Omental fat pad (tissue), 4 donors: Measurements from ENCODE around the gene TM4SF20. TPM values are rescaled to one million over a fixed set of nuclear protein-coding genes. Genes with fewer than 3 reads are reported as not detected.
A peak's percentile ranks its signal among the peaks of the same experiment; 100 is the strongest.

Source experiments
- ATAC-seq: fragments of 150-250 bp; one replicate; pipeline ENCODE4 v1.9.1; 2016; ENCODE audit warnings: mild to moderate bottlenecking, moderate library complexity; ENCODE audit not compliant: low FRiP score
- DNase-seq: peaks from one replicate; pipeline ENCODE4 v3.0.0-alpha.2; 2019; ENCODE audit warnings: low spot score
- CTCF ChIP-seq, 3 donors: fragments of 450-650 bp; IDR thresholded peaks; one replicate each; pipeline ENCODE4 v1.5.1; 2016 to 2017; ENCODE audit warnings: antibody characterized with exemption in 3 of 3, mild to moderate bottlenecking in 3 of 3, moderate library complexity in 2 of 3
- total RNA-seq, 4 donors: library from RNA; depleted of rRNA; stranded (reverse); fragments of >200 nt; gene quantifications; one replicate each; pipeline ENCODE4 v1.1.0, GENCODE V29; 2016

The TM4SF20 gene, protein sequence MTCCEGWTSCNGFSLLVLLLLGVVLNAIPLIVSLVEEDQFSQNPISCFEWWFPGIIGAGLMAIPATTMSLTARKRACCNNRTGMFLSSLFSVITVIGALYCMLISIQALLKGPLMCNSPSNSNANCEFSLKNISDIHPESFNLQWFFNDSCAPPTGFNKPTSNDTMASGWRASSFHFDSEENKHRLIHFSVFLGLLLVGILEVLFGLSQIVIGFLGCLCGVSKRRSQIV
- not detected for total RNA-seq

DNA sequence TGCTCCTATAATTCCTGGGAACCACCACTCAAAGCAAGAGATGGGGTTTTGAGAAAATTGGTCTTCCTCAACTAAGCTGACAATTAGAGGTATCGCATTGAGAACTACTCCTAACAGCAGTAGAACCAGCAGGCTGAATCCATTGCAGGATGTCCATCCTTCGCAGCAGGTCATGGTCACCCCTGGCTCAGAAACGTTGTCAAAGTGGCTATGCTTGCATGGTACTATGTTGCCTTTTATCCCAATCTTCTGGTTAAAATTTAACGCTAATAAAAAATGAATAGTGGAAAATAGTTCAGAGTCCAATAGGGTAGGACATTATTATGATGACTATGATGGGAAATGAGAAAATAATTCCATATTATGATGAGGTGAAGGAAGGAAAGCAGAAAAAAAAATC, at the start of gene TM4SF20:
TSS of gene TM4SF20 (minus strand) at position 212 of the 400 bp plus-strand sequence. CDS start at position 174, 38 bp downstream.
- no peak for ATAC-seq
- no peak for TF ChIP-seq CTCF (IDR thresholded peaks at IDR 0.05)
- no peak for DNase-seq

GRCh38 chr2:227428731-227429285, 49.7 kb upstream of the TM4SF20 start:
- DNase-seq (no peak), ATAC-seq (no peak)
- TF ChIP-seq CTCF (IDR thresholded peaks at IDR 0.05): no peak

GRCh38 chr2:227423656-227424499, 44.8 kb upstream of the TM4SF20 start:
- DNase-seq (no peak), ATAC-seq (no peak)
- TF ChIP-seq CTCF (IDR thresholded peaks at IDR 0.05): no peak

DNA sequence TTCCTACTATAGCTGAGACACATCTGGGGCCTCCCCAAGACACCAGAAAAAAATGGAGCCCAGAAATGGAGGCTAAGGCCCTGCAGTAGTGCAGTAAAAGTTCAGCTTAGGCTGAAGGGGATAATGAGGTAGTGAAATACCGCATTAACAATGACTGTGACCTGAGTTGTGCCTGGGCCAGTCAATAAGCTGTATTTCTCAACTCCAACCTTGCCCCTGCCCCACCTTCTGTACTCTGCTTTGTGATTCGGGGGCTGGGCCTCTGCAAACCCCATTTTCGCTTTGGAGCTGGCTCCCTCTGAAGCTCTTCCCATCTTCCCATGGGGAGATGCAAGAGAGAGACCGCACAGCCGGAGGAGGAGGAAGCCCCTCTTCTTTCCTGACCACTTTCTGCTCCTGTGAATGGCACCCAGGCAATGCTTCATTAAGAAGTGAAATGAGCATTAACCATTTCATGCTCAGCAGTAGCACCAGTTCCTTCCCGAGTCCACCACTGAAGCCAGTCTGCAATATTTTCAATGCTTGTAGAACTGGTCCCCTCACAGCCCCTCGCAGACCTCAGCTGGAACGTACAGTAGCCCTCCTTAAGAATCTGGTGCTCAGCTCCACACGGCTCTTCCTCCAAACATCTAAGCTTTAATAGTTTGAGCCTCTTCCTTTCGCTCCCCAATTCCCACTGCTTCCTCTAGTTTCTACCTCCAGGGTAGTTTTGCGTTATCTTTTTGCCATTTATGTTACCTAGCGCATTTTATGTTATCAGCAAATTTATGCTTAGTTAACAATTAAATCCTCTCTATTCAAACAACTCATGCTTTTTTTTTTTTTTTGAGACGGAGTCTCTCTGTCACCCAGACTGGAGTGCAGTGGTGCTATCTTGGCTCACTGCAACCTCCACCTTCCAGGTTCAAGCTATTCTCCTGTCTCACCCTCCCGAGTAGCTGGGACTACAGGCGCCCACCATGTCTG, 41.3 kb upstream of the TM4SF20 start:
- TF ChIP-seq CTCF (IDR thresholded peaks at IDR 0.05): no peak
- no peak for ATAC-seq
- no peak for DNase-seq

DNA sequence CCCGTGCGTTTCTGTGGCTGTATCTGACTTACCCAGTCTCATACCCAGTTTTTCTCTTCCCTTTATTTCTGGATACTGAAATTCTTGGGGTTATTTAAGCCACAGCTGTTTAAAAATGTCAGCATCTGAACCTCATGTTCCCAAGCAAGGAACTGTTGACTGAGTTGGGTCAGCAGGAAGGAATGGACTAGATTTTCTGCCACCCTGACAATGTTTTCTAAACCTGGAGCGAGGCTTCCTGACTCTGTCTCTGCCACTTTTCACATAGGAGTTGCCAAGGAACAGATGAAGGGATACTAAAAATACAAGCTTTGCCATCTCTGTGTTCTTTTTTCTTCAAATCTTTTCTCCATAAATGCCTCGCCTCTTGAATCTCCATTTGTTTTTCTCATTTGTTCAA, 37.6 kb upstream of the TM4SF20 start:
- ATAC-seq: no peak
- no peak for TF ChIP-seq CTCF (IDR thresholded peaks at IDR 0.05)
- DNase-seq: no peak

- ATAC-seq (peak; percentile 92), DNase-seq (no peak)
- TF ChIP-seq CTCF (IDR thresholded peaks at IDR 0.05): no peak
Measured at GRCh38 chr2:227415538-227416424, 36.7 kb upstream of the TM4SF20 start.
